ENCODE measurements around the gene MOB3B.

MOB3B gene

GRCh38 chr9:27392451-27392850 lies 137.2 kb downstream of the MOB3B start:
- DNase-seq (ENCODE audit: low spot score), result no peak

- no peak for DNase-seq (ENCODE audit: low spot score)
These were observed 138.3 kb downstream of the MOB3B start for GRCh38 chr9:27391040-27391895.

- DNase-seq (ENCODE audit: low spot score), result no peak
These were observed 141.5 kb downstream of the MOB3B start for GRCh38 chr9:27388150-27388549.

GRCh38 chr9:27387722-27388121 lies 141.9 kb downstream of the MOB3B start:
- no peak for DNase-seq (ENCODE audit: low spot score)

- no peak for DNase-seq (ENCODE audit: low spot score)
These were observed 143.0 kb downstream of the MOB3B start for GRCh38 chr9:27386571-27387091.

- DNase-seq (ENCODE audit: low spot score), result no peak
These were observed 143.8 kb downstream of the MOB3B start for GRCh38 chr9:27385606-27386322.

- DNase-seq (ENCODE audit: low spot score), result no peak
These were observed 145.2 kb downstream of the MOB3B start for GRCh38 chr9:27384262-27385014.

GRCh38 chr9:27383524-27383923 lies 146.1 kb downstream of the MOB3B start:
- no peak for DNase-seq (ENCODE audit: low spot score)

- DNase-seq (ENCODE audit: low spot score), result no peak
These were observed 146.6 kb downstream of the MOB3B start for GRCh38 chr9:27382975-27383374.

GRCh38 chr9:27382308-27382707 lies 147.3 kb downstream of the MOB3B start:
- DNase-seq (ENCODE audit: low spot score), result no peak

- no peak for DNase-seq (ENCODE audit: low spot score)
These were observed 150.0 kb downstream of the MOB3B start for GRCh38 chr9:27379311-27380251.

GRCh38 chr9:27377811-27378456 lies 151.7 kb downstream of the MOB3B start:
- no peak for DNase-seq (ENCODE audit: low spot score)

GRCh38 chr9:27377147-27377807 lies 152.3 kb downstream of the MOB3B start:
- no peak for DNase-seq (ENCODE audit: low spot score)

GRCh38 chr9:27373851-27374250 lies 155.8 kb downstream of the MOB3B start:
- no peak for DNase-seq (ENCODE audit: low spot score)

GRCh38 chr9:27372615-27373014 lies 157.0 kb downstream of the MOB3B start:
- no peak for DNase-seq (ENCODE audit: low spot score)

GRCh38 chr9:27371382-27371781 lies 158.2 kb downstream of the MOB3B start:
- DNase-seq (ENCODE audit: low spot score), result no peak

- no peak for DNase-seq (ENCODE audit: low spot score)
These were observed 160.0 kb downstream of the MOB3B start for GRCh38 chr9:27369591-27369990.

GRCh38 chr9:27368316-27368985 lies 161.2 kb downstream of the MOB3B start:
- no peak for DNase-seq (ENCODE audit: low spot score)

- no peak for DNase-seq (ENCODE audit: low spot score)
These were observed 161.7 kb downstream of the MOB3B start for GRCh38 chr9:27367921-27368315.

All from SK-N-DZ (cell line).